Fibroblast of villous mesenchyme (primary cell): ENCODE measurements around the gene DROSHA. TPM values are rescaled to one million over a fixed set of nuclear protein-coding genes. Genes with fewer than 3 reads are reported as not detected.

Source experiments
- DNase-seq: peaks from one replicate; pipeline ENCODE4 v3.0.0-alpha.2; 2010; ENCODE audit warnings: low read depth
- H3K4me3 ChIP-seq: 2 replicates; pipeline ENCODE4 v1.5.1; 2011; ENCODE audit warnings: low read depth, mild to moderate bottlenecking, low read length
- small RNA-seq: library from RNA; depleted of rRNA; stranded (forward); fragments of <200 nt; gene quantifications from one replicate; pipeline ENCODE3, GENCODE V24; 2012
- total RNA-seq: library from RNA; depleted of rRNA; stranded (reverse); fragments of >200 nt; gene quantifications from 2 replicates; pipeline ENCODE4 v1.2.3, GENCODE V29; 2012
- TF ChIP-seq, protein P1 (sequence below): IDR thresholded peaks from 2 replicates; pipeline ENCODE4 v1.5.1; 2012; ENCODE audit warnings: low read depth, mild to moderate bottlenecking, low read length; ENCODE audit not compliant: insufficient read depth

Gene DROSHA
- total RNA-seq, 1 donor = 54.8 TPM

DNA sequence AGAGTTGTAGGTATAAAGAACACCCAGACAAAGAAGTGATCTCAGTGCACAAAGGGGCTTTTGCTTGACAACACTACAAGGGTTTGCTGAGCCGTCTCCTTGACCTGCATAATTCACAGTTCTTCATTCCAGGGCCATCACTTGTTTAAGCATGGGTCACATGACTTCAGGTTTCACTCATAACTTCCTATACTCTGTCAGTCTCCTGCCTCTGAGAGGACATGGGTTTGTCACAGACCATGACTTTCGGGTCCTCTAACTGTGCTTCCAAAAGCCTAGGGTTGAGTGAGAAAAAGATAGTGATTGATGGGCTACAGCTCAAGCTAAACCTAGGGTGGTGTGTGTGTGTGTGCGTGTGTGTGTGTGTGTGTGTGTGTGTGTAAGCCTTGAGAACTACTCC is 172.1 kb downstream of the DROSHA start:
- TF ChIP-seq, protein P1, sequence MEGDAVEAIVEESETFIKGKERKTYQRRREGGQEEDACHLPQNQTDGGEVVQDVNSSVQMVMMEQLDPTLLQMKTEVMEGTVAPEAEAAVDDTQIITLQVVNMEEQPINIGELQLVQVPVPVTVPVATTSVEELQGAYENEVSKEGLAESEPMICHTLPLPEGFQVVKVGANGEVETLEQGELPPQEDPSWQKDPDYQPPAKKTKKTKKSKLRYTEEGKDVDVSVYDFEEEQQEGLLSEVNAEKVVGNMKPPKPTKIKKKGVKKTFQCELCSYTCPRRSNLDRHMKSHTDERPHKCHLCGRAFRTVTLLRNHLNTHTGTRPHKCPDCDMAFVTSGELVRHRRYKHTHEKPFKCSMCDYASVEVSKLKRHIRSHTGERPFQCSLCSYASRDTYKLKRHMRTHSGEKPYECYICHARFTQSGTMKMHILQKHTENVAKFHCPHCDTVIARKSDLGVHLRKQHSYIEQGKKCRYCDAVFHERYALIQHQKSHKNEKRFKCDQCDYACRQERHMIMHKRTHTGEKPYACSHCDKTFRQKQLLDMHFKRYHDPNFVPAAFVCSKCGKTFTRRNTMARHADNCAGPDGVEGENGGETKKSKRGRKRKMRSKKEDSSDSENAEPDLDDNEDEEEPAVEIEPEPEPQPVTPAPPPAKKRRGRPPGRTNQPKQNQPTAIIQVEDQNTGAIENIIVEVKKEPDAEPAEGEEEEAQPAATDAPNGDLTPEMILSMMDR = no peak
- no peak for DNase-seq
- no peak overlapping the region for H3K4me3 ChIP-seq

DNA sequence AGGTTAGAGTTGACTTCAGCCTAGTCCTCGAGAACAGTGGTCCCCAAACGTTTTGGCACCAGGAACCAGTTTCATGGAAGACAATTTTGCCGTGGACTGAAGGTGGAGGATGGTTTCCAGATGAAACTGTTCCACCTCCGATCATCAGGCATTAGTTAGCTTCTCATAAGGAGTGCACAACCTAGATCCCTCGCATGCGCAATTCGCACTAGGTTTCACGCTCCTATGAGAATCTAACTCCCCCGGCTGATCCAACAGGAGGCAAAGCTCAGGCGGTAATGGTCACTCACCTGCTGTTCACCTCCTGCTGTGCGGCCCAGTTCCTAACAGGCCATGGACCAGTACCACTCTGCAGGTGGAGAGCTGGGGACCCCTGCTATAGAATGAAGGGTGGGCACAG is 174.9 kb downstream of the DROSHA start:
- H3K4me3 ChIP-seq = no peak overlapping the region
- TF ChIP-seq, protein P1 = no peak
- DNase-seq = no peak

DNA sequence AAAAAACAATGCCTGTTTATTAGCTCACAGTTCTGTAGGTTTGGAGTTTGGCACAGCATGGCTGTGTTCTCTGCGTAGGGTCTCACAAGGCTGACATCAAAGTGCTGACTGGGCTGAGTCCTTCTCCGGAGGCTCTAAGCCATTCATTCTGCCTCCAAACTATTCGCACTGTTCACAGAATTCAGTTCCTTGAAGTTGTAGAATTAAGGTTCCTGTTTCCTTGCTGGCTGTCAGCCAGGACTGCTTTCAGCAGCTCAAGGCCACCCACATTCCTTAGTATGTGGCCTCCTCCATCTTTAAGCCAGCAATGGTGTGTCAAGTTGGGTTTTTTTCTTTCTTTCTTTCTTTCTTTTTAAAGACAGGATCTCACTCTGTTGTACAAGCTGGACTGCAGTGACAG is 176.6 kb downstream of the DROSHA start:
- no peak for DNase-seq
- TF ChIP-seq, protein P1 = no peak
- H3K4me3 ChIP-seq = no peak overlapping the region

Small RNA genes lying within 50 kb of the gene (small RNA-seq; reads per million reads assigned to genes)
- gene RF00019 = not detected

Other genes with a start within 250 kb of the DROSHA start
- gene C5orf22, start 208 bp upstream of the DROSHA start, total RNA-seq = 22.2 and 42.3 TPM in 2 replicates
- 0.97 and 2.6 TPM in 2 replicates for gene PDZD2, start 107.0 kb upstream of the DROSHA start, total RNA-seq